ENCODE results near the gene STK32C. TPM values are rescaled to one million over a fixed set of nuclear protein-coding genes. Genes with fewer than 3 reads are reported as not detected.

STK32C gene
- total RNA-seq, 4 donors from 2014 or later, result 4.8 to 10.9 (median 7.8) TPM

GRCh38 chr10:132208462-132209050, 99.2 kb downstream of the STK32C start:
- no peak overlapping the region for H3K4me3 ChIP-seq
- WGBS, result 82% methylated on average over 10 of the region's 17 CpGs
- H3K36me3 ChIP-seq, result peaks cover 0 to 13% (median 7%) of the 10 kb centered on the region in 4 donors
- H3K9me3 ChIP-seq, result peaks cover 0 to 10% (median 8%) of the 10 kb centered on the region in 4 donors
- no peaks in the 10 kb centered on the region for H3K27me3 ChIP-seq
- no peak for TF ChIP-seq POLR2AphosphoS5 (IDR thresholded peaks at IDR 0.05)
- TF ChIP-seq CTCF (IDR thresholded peaks at IDR 0.05), result no peak
- no peak for TF ChIP-seq EP300 (IDR thresholded peaks at IDR 0.05)
- TF ChIP-seq POLR2A (IDR thresholded peaks at IDR 0.05; ENCODE audit: low read depth), result no peak
- intact Hi-C loops (cut with DNase I), result no loop called here
- no peak overlapping the region for H3K27ac ChIP-seq (replicated peaks in 1 of 4)
- DNase-seq (ENCODE audit: extremely low spot score), result no peak
- H3K4me1 ChIP-seq, result peaks cover 0 to 4% (median 0%) of the 10 kb centered on the region in 4 donors

- intact Hi-C loops (cut with DNase I), result no loop called here
These were observed 100.0 kb downstream of the STK32C start for GRCh38 chr10:132207536-132208461.

GRCh38 chr10:132206806-132207535, 100.8 kb downstream of the STK32C start:
- peaks cover 0 to 20% (median 9%) of the 10 kb centered on the region in 4 donors for H3K36me3 ChIP-seq
- no peaks in the 10 kb centered on the region for H3K9me3 ChIP-seq
- H3K4me3 ChIP-seq, result no peak overlapping the region

More at GRCh38 chr10:132207536-132208461, 100.0 kb downstream of the STK32C start:
- H3K4me3 ChIP-seq, result no peak overlapping the region
- H3K36me3 ChIP-seq, result peaks cover 0 to 13% (median 8%) of the 10 kb centered on the region in 4 donors
- 92% methylated on average over 35 of the region's 48 CpGs for WGBS
- TF ChIP-seq EP300 (IDR thresholded peaks at IDR 0.05) (no peak), CTCF (IDR thresholded peaks at IDR 0.05) (no peak)
- H3K27me3 ChIP-seq, result no peaks in the 10 kb centered on the region
- peaks cover 0 to 2% (median under 1%) of the 10 kb centered on the region in 4 donors for H3K9me3 ChIP-seq
- H3K27ac ChIP-seq (replicated peaks in 1 of 4), result no peak overlapping the region
- peaks cover 0 to 4% (median 0%) of the 10 kb centered on the region in 4 donors for H3K4me1 ChIP-seq
- DNase-seq (ENCODE audit: extremely low spot score), result no peak

GRCh38 chr10:132206377-132206745, 101.4 kb downstream of the STK32C start:
- Histone ChIP-seq H3K4me3 (no peak overlapping the region), H3K27me3 (no peaks in the 10 kb centered on the region), H3K4me1 (peaks cover 0 to 4% (median 0%) of the 10 kb centered on the region in 4 donors), H3K36me3 (peaks cover 0 to 26% (median 8%) of the 10 kb centered on the region in 4 donors), H3K27ac (replicated peaks in 1 of 4) (no peak overlapping the region), H3K9me3 (no peaks in the 10 kb centered on the region)
- no peak for DNase-seq (ENCODE audit: extremely low spot score)
- intact Hi-C loops (cut with DNase I), result no loop called here
- 67% methylated on average over 3 of the region's 11 CpGs for WGBS
- TF ChIP-seq CTCF (IDR thresholded peaks at IDR 0.05) (no peak), POLR2AphosphoS5 (IDR thresholded peaks at IDR 0.05) (no peak), EP300 (IDR thresholded peaks at IDR 0.05) (no peak), POLR2A (IDR thresholded peaks at IDR 0.05; ENCODE audit: low read depth) (no peak)

More at GRCh38 chr10:132206806-132207535, 100.8 kb downstream of the STK32C start:
- WGBS, result 89% methylated on average over 26 of the region's 29 CpGs
- no peak for TF ChIP-seq POLR2A (IDR thresholded peaks at IDR 0.05; ENCODE audit: low read depth)
- TF ChIP-seq POLR2AphosphoS5 (IDR thresholded peaks at IDR 0.05), result no peak
- TF ChIP-seq CTCF (IDR thresholded peaks at IDR 0.05), result no peak
- no peak for TF ChIP-seq EP300 (IDR thresholded peaks at IDR 0.05)
- DNase-seq (ENCODE audit: extremely low spot score), result no peak
- H3K27ac ChIP-seq (replicated peaks in 1 of 4), result no peak overlapping the region
- intact Hi-C loops (cut with DNase I), result no loop called here
- H3K27me3 ChIP-seq, result no peaks in the 10 kb centered on the region
- peaks cover 0 to 4% (median 0%) of the 10 kb centered on the region in 4 donors for H3K4me1 ChIP-seq

Data from esophagus muscularis mucosa (tissue), 4 donors.